Hepatocyte (in vitro differentiated cells): ENCODE data around the gene CDHR2. TPM values are rescaled to one million over a fixed set of nuclear protein-coding genes. Genes with fewer than 3 reads are reported as not detected.
A peak's percentile ranks its signal among the peaks of the same experiment; 100 is the strongest.

Source experiments
- DNase-seq: peaks from one replicate; pipeline ENCODE4 v3.0.0-alpha.2; 2016; ENCODE audit warnings: low spot score
- H2AFZ ChIP-seq: fragments of 200-600 bp; sonication (generic); 2 replicates; pipeline ENCODE4 v1.6.0; 2016; ENCODE audit warnings: antibody characterized with exemption, mild to moderate bottlenecking
- H3K27ac ChIP-seq: fragments of 200-600 bp; sonication (generic); 2 replicates; pipeline ENCODE4 v1.5.1; 2016; ENCODE audit warnings: mild to moderate bottlenecking
- H3K27me3 ChIP-seq: fragments of 200-600 bp; sonication (generic); 2 replicates; pipeline ENCODE4 v1.6.1; 2016
- H3K36me3 ChIP-seq: fragments of 200-600 bp; sonication (generic); replicated peaks from 2 replicates; pipeline ENCODE4 v1.5.1; 2016; ENCODE audit warnings: low read depth; ENCODE audit not compliant: insufficient read depth
- H3K4me1 ChIP-seq: fragments of 200-600 bp; sonication (generic); 2 replicates; pipeline ENCODE4 v1.5.1; 2016; ENCODE audit warnings: mild to moderate bottlenecking, moderate library complexity; ENCODE audit not compliant: insufficient read depth
- H3K4me2 ChIP-seq: fragments of 200-600 bp; sonication (generic); 2 replicates; pipeline ENCODE4 v1.6.0; 2016
- H3K4me3 ChIP-seq: fragments of 200-600 bp; sonication (generic); 2 replicates; pipeline ENCODE4 v1.5.1; 2016; ENCODE audit warnings: mild to moderate bottlenecking
- H3K79me2 ChIP-seq: fragments of 200-600 bp; sonication (generic); 2 replicates; pipeline ENCODE4 v1.6.0; 2017; ENCODE audit warnings: mild to moderate bottlenecking
- H3K9me2 ChIP-seq: fragments of 200-600 bp; sonication (generic); replicated peaks from 2 replicates; pipeline ENCODE4 v1.6.0; 2017; ENCODE audit warnings: mild to moderate bottlenecking; ENCODE audit not compliant: insufficient read depth
- H3K9me3 ChIP-seq: fragments of 200-600 bp; sonication (generic); 2 replicates; pipeline ENCODE4 v1.5.1; 2016; ENCODE audit warnings: low read depth, mild to moderate bottlenecking
- H4K20me1 ChIP-seq: fragments of 200-600 bp; sonication (generic); 2 replicates; pipeline ENCODE4 v1.6.0; 2016; ENCODE audit warnings: mild to moderate bottlenecking; ENCODE audit not compliant: insufficient read depth, poor library complexity, severe bottlenecking
- CTCF ChIP-seq: fragments of 200-600 bp; sonication (generic); IDR thresholded peaks from 2 replicates; pipeline ENCODE4 v1.5.1; 2016; ENCODE audit warnings: antibody characterized with exemption, mild to moderate bottlenecking; ENCODE audit not compliant: poor library complexity
- EZH2 ChIP-seq: fragments of 200-600 bp; sonication (generic); IDR thresholded peaks from 2 replicates; pipeline ENCODE4 v1.6.1; 2016; ENCODE audit warnings: antibody characterized with exemption, mild to moderate bottlenecking, borderline replicate concordance
- EZH2phosphoT487 ChIP-seq: fragments of 200-600 bp; sonication (generic); IDR thresholded peaks from one replicate; pipeline ENCODE4 v1.6.1; 2018; ENCODE audit warnings: antibody characterized with exemption, mild to moderate bottlenecking, low read depth, moderate library complexity; ENCODE audit not compliant: unreplicated experiment, severe bottlenecking
- WGBS: methylation state at CpG from one replicate; pipeline ENCODE4 v1.1.6; 2016; ENCODE audit warnings: low lambda C conversion rate; ENCODE audit errors: missing lambda C conversion rate; 5-methylcytosine and 5-hydroxymethylcytosine counted together
- polyA plus RNA-seq: library from polyadenylated mRNA; unstranded; fragments of >200 nt; fragmentation: Nextera tagmentation; extraction: Ambion mirVana; gene quantifications from 2 replicates; pipeline ENCODE4 v1.2.1, GENCODE V29; 2016
- total RNA-seq: library from RNA; depleted of rRNA; stranded (reverse); fragments of >200 nt; gene quantifications from 2 replicates; pipeline ENCODE4 v1.2.3, GENCODE V29; 2014

CDHR2 gene
- total and polyA plus RNA-seq, 2 experiments from 2014 or later: 28.3 to 29.8 TPM

DNA sequence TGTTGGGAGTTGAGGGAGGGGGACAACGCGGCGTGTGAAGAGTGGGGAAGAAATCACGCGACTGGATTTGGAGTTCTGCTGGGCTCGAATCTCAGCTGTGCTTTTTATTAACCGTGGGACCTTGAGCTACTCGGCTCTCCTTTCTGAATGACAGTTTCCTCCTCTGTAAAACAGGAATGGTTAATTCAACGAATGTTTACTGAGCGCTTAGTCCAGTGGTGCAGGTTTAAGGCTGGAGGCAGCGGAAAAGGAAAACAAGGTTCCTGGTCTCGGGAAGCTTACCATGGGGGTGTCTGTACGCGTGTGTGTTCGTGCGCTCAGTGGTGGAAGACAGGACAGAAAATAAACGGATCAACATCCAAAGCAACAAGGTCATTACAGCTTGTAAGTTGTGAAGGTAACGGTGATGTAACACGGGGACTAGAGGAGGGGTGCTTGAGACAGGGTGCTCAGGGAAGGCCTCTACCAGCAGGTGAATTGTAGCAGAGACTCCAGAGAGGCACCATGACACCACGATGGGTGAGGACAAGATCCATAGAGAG lies 81.6 kb downstream of the CDHR2 start:
- Histone ChIP-seq H3K36me3 (no peaks in the 10 kb centered on the region), H3K27me3 (peaks cover 77% of the 10 kb centered on the region), H3K4me1 (no peaks in the 10 kb centered on the region), H3K4me3 (peak overlapping the region; percentile 52), H2AFZ (peak overlapping the region; percentile 66), H3K4me2 (peak overlapping the region; percentile 97), H3K9me3 (no peaks in the 10 kb centered on the region), H3K27ac (no peak overlapping the region), H3K9me2 (no peaks in the 10 kb centered on the region), H4K20me1 (no peaks in the 10 kb centered on the region), H3K79me2 (no peaks in the 10 kb centered on the region)
- TF ChIP-seq EZH2 (peak; percentile 24), EZH2phosphoT487 (no peak), CTCF (no peak)
- DNase-seq: no peak
- 7% methylated on average over 13 of the region's 20 CpGs for WGBS

GRCh38 chr5:176631383-176632200 lies 82.5 kb downstream of the CDHR2 start:
- H3K27me3 ChIP-seq: peaks cover 69% of the 10 kb centered on the region
- DNase-seq: no peak
- no peaks in the 10 kb centered on the region for H4K20me1 ChIP-seq
- TF ChIP-seq EZH2 (no peak), CTCF (no peak), EZH2phosphoT487 (no peak)
- H3K4me1 ChIP-seq: no peaks in the 10 kb centered on the region
- no peaks in the 10 kb centered on the region for H3K79me2 ChIP-seq
- 87% methylated on average over 7 of the region's 7 CpGs for WGBS
- H3K36me3 ChIP-seq: no peaks in the 10 kb centered on the region
- H3K9me2 ChIP-seq: no peaks in the 10 kb centered on the region
- peak overlapping the region; percentile 97 for H3K4me2 ChIP-seq
- no peak overlapping the region for H2AFZ ChIP-seq
- H3K4me3 ChIP-seq: no peak overlapping the region
- H3K9me3 ChIP-seq: no peaks in the 10 kb centered on the region
- no peak overlapping the region for H3K27ac ChIP-seq

DNA sequence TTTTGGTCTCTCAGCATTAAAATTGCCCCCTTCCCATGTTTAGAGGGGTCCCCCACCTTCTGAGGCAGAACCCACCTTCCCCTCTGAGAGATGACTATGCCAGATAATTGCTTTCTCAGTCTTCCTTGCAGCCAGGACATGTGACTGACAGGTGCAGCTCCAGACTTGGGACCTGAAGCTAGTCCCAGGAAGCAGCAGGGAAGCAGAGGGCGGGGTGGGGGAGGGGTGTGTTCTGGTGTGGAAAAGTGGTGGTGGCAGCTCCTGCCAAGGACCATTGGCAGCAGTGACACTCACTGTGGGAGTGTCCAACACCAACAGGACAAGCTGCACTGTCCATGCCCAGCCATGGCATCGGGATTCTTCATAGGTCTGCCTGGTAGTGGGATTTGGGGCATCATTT lies 83.6 kb downstream of the CDHR2 start:
- no peak overlapping the region for H2AFZ ChIP-seq
- H3K36me3 ChIP-seq: no peaks in the 10 kb centered on the region
- no peaks in the 10 kb centered on the region for H4K20me1 ChIP-seq
- H3K4me2 ChIP-seq: no peak overlapping the region
- H3K9me2 ChIP-seq: no peaks in the 10 kb centered on the region
- TF ChIP-seq CTCF: no peak
- TF ChIP-seq EZH2phosphoT487: no peak
- no peak for TF ChIP-seq EZH2
- 71% methylated on average over 2 of the region's 2 CpGs for WGBS
- DNase-seq: no peak
- no peaks in the 10 kb centered on the region for H3K9me3 ChIP-seq
- H3K4me1 ChIP-seq: no peaks in the 10 kb centered on the region
- H3K27ac ChIP-seq: no peak overlapping the region
- no peaks in the 10 kb centered on the region for H3K79me2 ChIP-seq
- H3K4me3 ChIP-seq: no peak overlapping the region
- peaks cover 60% of the 10 kb centered on the region for H3K27me3 ChIP-seq
